NOMO-1 treated with dmso at 0.1 percent for 144 hours (cell line): ENCODE results near the gene LMX1B.
"Not testable (repeated sequence)": the region's sequence is repeated elsewhere in the genome, so short reads cannot be mapped to it uniquely, and the experiment has no call there.

Source experiments
- DNase-seq: peaks from one replicate; lab custom pipeline; 2025; ENCODE audit not compliant: unreplicated experiment; lab: John Stamatoyannopoulos, UW

The LMX1B gene

GRCh38 chr9:126613651-126614050, at the start of gene LMX1B:
Gene LMX1B (plus strand): TSS chr9:126613928. CDS start chr9:126614450, 522 bp downstream.
- no peak for DNase-seq

DNA sequence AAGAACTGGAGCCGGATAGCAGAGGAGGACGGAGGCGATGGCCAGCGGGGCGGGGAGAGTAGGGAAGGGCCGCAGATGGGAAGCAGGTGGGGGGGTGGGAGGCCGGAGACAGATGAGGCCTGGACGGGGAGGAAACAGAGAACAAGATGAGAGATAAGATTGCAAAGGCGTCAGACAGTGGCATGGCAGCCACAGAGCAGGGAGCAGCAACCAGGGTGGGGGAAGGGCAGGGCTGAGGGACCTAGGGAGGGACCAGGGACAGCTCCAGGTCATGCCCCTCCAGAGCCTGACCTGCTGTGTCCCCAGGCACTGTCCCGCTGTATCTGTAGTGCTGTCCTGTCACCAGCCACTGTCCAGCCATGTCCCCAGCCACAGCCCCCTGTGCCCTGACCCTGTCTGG, 49.6 kb upstream of the LMX1B start:
- DNase-seq = no peak

- no peak for DNase-seq
These were observed 49.0 kb upstream of the LMX1B start for GRCh38 chr9:126564716-126565115.

DNA sequence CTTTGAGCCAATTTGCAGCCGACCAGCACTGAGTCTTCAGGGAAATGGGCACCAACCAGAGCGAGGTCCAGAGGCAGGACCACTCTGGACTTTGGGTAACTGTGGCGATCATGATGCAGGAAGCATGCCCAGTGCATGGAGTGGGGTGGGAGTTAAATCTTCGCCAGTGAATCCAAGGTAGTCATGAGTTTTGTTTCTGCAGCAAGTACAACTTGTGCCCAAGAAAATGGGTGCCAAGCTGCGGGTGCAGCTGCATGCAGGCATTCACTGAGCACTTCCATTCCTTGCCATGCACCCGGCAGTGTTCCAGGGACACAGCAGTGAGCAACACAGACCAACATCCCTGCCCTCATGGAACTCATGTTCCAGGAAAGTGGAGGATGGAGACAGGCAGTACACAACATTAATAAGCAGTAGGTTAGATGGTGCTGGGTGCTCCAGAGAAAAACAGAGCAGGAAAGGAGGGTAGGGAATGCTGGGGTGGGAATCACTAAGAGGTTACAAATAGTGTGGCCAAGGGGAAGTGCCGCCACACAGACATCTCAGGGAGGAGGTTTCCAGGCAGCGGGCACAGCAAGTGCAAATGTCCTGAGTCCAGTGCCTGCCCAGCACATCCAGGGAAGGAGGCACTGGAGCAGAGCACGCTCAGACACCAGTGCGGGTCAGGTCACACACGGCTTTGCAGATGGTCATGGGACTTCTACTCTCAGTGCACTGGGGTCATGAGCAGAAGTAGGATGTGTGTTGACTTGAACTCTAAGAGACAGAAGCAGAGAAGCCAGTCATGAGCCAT, 48.2 kb upstream of the LMX1B start:
- no peak for DNase-seq

GRCh38 chr9:126569036-126569435, 44.7 kb upstream of the LMX1B start:
- DNase-seq = no peak

- no peak for DNase-seq
These were observed 35.7 kb upstream of the LMX1B start for GRCh38 chr9:126578029-126578428.

DNA sequence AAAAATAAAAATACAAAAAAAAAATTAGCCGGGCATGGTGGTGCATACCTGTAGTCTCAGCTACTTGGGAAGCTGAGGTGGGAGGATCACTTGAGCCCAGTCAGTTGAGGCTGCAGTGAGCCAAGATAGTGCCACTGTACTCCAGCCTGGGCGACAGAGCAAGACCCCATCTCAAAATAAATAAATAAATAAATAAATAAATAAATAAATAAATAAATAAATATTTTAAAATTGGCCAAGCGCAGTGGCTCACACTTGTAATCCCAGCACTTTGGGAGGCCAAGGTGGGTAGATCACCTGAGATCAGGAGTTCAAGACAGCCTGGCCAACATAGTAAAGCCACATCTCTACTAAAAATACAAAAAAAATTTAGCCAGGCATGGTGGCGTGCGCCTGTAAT, 33.4 kb upstream of the LMX1B start:
- not testable (repeated sequence) for DNase-seq

DNA sequence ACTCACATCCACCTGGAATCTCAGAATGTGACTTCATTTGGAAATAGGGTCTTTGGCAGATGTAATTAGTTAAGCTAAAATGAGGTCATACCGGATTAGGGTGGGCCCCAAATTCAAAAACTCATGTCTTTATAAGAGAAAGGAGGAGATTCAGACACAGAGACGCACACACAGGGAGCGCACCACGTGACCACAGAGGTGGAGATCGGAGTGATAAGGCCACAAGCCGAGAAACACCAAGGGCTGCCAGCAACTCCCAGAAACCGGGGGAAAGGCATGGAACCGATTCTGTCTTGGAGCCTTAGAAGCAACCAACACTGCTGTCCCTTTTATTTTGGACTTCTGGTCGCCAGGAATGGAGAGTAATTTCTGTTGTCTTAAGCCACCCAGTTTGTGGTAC, 31.8 kb upstream of the LMX1B start:
- no peak for DNase-seq

DNA sequence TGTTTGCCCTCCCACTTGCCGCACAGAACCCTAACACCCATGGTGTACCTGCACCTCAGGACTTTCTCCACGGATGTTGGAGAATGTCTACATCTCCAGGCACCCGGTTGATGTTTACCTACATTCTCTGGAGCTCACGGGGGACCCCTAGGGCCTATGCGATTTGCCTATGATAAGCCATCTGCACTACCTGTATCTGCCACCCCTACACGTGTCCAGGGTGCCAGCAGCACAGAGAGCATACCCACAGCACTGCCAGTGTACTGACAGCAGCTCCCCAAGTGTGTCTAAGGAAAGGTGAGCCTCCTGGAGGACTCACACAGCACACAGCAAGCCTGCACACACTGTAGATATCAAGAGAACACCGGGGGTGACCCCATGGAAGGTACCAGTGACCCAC, 31.3 kb upstream of the LMX1B start:
- no peak for DNase-seq

DNA sequence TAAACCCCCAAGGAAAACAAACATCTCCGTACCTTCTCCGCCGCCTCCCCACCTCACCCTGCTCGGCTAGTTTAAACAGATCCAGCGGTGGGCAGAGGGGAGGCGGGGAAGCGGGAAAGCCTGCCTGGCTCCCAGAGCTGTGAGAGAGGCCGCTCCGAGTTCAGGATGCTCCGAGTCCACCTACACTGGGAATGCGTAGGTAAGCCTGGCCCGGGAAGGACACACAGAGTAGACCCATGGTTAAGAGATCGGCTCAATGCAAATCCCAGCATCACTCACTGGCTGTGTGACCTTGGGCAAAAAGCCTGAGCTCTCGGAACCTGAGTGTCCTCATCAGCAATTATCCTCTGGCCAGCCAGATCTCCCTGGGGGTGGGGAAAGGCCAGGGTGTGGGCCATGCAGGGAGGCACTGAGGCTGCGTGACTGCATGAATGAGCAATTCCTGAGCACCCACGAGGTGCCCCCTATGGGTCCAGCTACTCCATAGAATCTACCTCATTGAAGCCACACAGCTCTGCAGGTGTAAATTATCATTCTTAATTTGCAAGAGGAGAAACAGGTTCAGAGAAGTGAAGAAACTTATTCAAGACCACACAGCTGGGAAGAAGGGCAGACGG, 30.5 kb upstream of the LMX1B start:
- DNase-seq = no peak

DNA sequence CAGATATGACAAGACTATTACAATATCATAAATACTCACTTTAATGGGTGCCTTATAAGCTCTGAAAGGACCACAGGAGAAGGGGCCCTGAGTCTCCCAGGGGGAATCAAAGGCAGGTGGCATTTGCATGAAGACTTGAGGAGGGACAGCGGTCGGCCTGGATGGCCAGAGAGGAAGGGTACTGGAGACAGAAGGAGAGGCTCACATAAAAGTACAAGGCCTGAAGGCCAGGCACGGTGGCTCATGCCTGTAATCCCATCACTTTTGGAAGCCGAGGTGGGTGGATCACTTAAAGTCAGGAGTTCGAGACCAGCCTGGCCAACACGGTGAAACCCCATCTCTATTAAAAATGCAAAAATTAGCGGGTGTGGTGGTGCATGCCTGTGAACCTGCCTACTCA, 29.1 kb upstream of the LMX1B start:
- no peak for DNase-seq

- DNase-seq = no peak
These were observed 27.5 kb upstream of the LMX1B start for GRCh38 chr9:126586236-126586635.

DNA sequence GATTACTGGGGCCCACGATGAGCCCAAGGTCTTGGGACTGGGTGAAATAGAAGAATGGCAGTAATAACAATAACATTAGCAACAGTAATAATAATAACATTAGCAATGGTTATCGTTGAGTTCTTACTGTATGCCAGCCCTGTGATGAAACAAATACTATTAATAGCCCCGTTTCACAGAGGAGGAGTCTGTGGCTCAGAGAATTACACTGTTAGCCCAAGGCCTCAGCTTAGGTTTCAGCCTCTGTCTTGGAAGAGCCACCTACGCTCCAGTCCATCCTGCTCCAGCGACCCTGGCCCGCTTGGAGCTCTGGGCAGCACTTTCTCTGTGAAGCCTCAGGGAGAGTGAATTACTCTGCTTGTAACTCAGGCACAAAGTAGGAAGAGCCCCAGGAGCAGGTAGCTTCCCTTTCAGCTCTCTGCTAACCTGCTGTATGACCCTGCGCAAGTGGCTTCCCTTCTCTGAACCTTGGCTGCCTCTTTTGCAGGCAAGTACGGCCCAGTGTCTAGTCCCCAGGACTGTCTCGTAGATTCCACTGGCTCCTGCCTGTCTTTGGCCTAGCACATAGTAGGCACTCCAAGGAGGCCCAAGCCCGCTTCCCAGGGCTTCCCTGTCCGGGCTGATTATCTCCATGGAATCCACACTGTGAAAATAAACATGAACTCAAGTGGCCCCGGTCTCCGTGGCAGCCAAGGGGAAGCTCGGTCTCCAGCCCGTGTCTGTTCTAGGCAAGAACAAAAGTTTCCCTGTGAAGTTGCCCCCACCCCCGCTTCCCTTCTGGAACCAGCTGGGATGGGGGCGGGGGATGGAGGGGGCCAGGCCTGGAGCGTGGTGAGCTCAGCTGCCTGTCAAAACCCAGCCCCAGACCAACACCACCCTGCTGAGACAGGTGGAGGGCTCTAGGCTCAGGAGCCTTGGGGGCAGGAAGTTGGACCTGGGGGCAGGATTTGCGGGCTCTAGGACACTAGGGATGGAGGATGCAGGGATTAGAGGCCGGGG, 26.2 kb upstream of the LMX1B start:
- DNase-seq = no peak

GRCh38 chr9:126588491-126589168, 25.1 kb upstream of the LMX1B start:
- no peak for DNase-seq

DNA sequence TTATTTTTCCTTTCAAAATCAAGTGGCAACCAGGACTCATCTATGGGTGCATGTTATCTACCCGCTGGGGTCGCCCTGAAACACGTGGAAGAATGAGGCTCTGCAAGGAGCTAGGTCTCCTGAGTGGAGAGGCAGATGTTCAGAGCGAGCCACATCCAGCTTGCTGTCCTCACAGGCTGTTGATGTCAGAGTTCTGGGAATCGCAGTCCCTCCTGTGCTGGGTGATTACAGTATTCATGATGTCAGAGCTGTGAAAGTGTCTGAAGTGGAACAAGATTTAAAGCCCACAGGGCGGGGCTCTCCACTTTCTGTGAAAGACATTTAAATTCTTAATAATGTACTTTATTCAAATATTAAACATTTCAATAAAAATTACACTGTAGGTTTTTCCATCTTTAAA, 24.4 kb upstream of the LMX1B start:
- DNase-seq = no peak

DNA sequence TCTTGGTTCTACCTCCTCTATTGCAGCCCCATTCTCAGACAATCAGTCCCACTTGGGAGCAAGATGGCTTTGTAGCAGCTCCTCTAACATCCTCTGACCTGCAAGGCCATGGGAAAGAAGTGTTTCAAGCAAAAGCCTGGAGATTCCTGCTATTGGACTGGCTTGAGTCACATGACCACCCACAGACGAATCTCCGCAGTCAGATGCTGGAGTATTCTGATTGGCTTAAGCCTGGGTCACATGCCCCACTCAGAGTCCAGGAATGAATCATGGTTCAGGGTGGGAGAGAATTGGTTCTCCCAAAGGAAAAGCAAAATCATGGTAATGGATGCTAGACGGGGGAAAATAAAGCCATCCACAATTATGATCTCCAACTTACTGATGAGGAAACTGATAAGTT, 22.6 kb upstream of the LMX1B start:
- no peak for DNase-seq

- DNase-seq = no peak
These were observed 21.8 kb upstream of the LMX1B start for GRCh38 chr9:126591922-126592321.

GRCh38 chr9:126592461-126592860, 21.3 kb upstream of the LMX1B start:
- no peak for DNase-seq

DNA sequence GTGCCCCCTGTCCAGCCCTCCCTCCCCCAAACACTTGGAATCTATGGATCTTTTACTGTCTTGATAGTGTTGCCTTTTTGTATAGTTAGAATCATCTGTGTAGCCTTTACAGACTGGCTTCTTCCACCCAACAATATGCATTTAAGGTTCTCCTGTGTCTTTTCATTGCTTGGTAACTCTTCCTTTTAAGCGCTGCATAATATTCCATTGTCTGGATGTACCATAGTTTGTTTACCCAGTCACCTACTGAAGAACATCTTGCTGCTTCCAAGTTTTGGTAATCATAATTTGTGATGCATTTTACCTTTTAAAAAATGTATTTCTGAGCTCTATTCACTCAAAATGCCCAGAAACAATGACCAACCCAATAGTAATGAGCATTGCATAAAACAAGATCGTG, 17.7 kb upstream of the LMX1B start:
- no peak for DNase-seq

DNA sequence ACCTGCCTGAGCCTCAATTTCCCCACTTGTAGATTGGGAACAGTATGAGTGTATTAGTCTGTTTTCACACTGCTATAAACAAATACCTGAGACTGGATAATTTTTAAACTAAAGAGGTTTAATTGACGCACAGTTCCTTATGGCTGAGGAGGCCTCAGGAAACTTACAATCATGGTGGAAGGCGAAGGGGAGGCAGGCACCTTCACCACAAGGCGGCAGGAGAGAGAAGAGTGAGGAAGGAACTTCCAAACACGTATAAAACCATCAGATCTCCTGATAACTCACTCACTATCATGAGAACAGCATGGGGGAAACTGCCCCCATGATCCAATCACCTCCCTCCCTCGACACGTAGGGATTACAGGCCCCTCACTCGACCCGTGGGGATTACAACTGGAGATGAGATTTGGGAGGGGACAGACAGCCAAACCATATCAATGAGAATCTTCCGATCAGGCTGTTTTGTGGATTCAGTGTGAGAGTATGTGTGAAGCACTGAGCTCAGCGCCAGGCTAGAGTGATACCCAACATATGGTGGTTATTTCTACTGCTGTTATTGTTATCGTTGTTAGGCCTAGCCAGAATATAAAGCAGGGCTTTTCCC, 14.6 kb upstream of the LMX1B start:
- no peak for DNase-seq
